Vagina (tissue), 2 donors: ENCODE results near the gene TRDN. TPM values are rescaled to one million over a fixed set of nuclear protein-coding genes. Genes with fewer than 3 reads are reported as not detected.

ENCODE experiments used
- DNase-seq, 2 donors: peaks; one replicate each; pipeline ENCODE4 v3.0.0-alpha.2; 2017; ENCODE audit errors: extremely low spot score in 2 of 2
- H3K27ac ChIP-seq: fragments of 200-600 bp; sonication (generic); one replicate; pipeline ENCODE4 v1.5.1; 2019
- H3K27me3 ChIP-seq: fragments of 200-600 bp; sonication (generic); one replicate; pipeline ENCODE4 v1.5.1; 2019
- H3K36me3 ChIP-seq, 2 donors: fragments of 200-600 bp; sonication (generic); one replicate each; pipeline ENCODE4 v1.5.1; 2017 to 2019
- H3K4me1 ChIP-seq: fragments of 200-600 bp; sonication (generic); one replicate; pipeline ENCODE4 v1.5.1; 2019
- H3K4me3 ChIP-seq, 2 donors: fragments of 200-600 bp; sonication (generic); 1 replicate in 1 of 2; 2 replicates in 1 of 2; pipeline ENCODE4 v1.5.1; 2016 to 2019
- H3K9me3 ChIP-seq: fragments of 200-600 bp; sonication (generic); one replicate; pipeline ENCODE4 v1.5.1; 2019
- CTCF ChIP-seq, 3 experiments: fragments of 450-650 bp in 2 of 3; fragments of 200-600 bp in 1 of 3; sonication (generic) in 1 of 3; IDR thresholded peaks; one replicate each; pipeline ENCODE4 v1.5.1; 2017 to 2019; ENCODE audit warnings: antibody characterized with exemption in 3 of 3, mild to moderate bottlenecking in 2 of 3, moderate library complexity in 2 of 3
- POLR2A ChIP-seq, 2 donors: fragments of 450-650 bp; IDR thresholded peaks; one replicate each; pipeline ENCODE4 v1.6.1; 2017; ENCODE audit warnings: antibody characterized with exemption in 2 of 2, mild to moderate bottlenecking in 2 of 2, moderate library complexity in 2 of 2
- POLR2AphosphoS5 ChIP-seq, 2 donors: sonication (generic); formaldehyde crosslinking; IDR thresholded peaks; one replicate each; pipeline ENCODE4 v1.9.0; 2017; ENCODE audit warnings: antibody characterized with exemption in 2 of 2, mild to moderate bottlenecking in 2 of 2, low read depth in 1 of 2; ENCODE audit not compliant: insufficient read depth in 1 of 2
- intact Hi-C: fragments of 100-400 bp; cut with DNase I; formaldehyde crosslinking; loops from one replicate; pipeline ENCODE4 v1.15.1; 2023
- total RNA-seq: library from RNA; depleted of rRNA; stranded (reverse); fragments of >200 nt; gene quantifications from one replicate; pipeline ENCODE4 v1.2.3, GENCODE V29; 2016

TRDN gene
- total RNA-seq, 1 donor from 2014 or later = not detected

- intact Hi-C loops = no loop called here
- no peak overlapping the region for H3K4me3 ChIP-seq
- DNase-seq = no peak
- H3K27ac ChIP-seq = no peak overlapping the region
- H3K27me3 ChIP-seq = no peaks in the 10 kb centered on the region
- H3K4me1 ChIP-seq = no peaks in the 10 kb centered on the region
- H3K9me3 ChIP-seq = no peaks in the 10 kb centered on the region
- H3K36me3 ChIP-seq = no peaks in the 10 kb centered on the region
- TF ChIP-seq POLR2A (IDR thresholded peaks at IDR 0.05) (no peak), CTCF (IDR thresholded peaks at IDR 0.05) (no peak), POLR2AphosphoS5 (IDR thresholded peaks at IDR 0.05; ENCODE audit: insufficient read depth in 1 of 2, low read depth in 1 of 2) (no peak)
Observed at GRCh38 chr6:123640567-123641187, 3.9 kb upstream of the TRDN start.

GRCh38 chr6:123638865-123639264 lies 2.1 kb upstream of the TRDN start:
- no peak for DNase-seq
- Histone ChIP-seq H3K9me3 (no peaks in the 10 kb centered on the region), H3K27me3 (no peaks in the 10 kb centered on the region), H3K36me3 (no peaks in the 10 kb centered on the region), H3K4me1 (no peaks in the 10 kb centered on the region), H3K4me3 (no peak overlapping the region), H3K27ac (no peak overlapping the region)
- TF ChIP-seq CTCF (IDR thresholded peaks at IDR 0.05) (no peak), POLR2AphosphoS5 (IDR thresholded peaks at IDR 0.05; ENCODE audit: insufficient read depth in 1 of 2, low read depth in 1 of 2) (no peak), POLR2A (IDR thresholded peaks at IDR 0.05) (no peak)
- intact Hi-C loops = no loop called here

GRCh38 chr6:123636282-123636681 lies 468 bp downstream of the TRDN start:
- Histone ChIP-seq H3K27ac (no peak overlapping the region), H3K27me3 (no peaks in the 10 kb centered on the region), H3K4me1 (no peaks in the 10 kb centered on the region), H3K4me3 (no peak overlapping the region), H3K36me3 (no peaks in the 10 kb centered on the region), H3K9me3 (no peaks in the 10 kb centered on the region)
- no peak for DNase-seq
- no peak for TF ChIP-seq POLR2AphosphoS5 (IDR thresholded peaks at IDR 0.05; ENCODE audit: insufficient read depth in 1 of 2, low read depth in 1 of 2)
- no peak for TF ChIP-seq CTCF (IDR thresholded peaks at IDR 0.05)
- no peak for TF ChIP-seq POLR2A (IDR thresholded peaks at IDR 0.05)
- intact Hi-C loops = no loop called here

- H3K27me3 ChIP-seq = no peaks in the 10 kb centered on the region
- H3K4me3 ChIP-seq = no peak overlapping the region
- no peaks in the 10 kb centered on the region for H3K4me1 ChIP-seq
- H3K9me3 ChIP-seq = no peaks in the 10 kb centered on the region
- H3K36me3 ChIP-seq = no peaks in the 10 kb centered on the region
- TF ChIP-seq POLR2A (IDR thresholded peaks at IDR 0.05) (no peak), POLR2AphosphoS5 (IDR thresholded peaks at IDR 0.05; ENCODE audit: insufficient read depth in 1 of 2, low read depth in 1 of 2) (no peak), CTCF (IDR thresholded peaks at IDR 0.05) (no peak)
- H3K27ac ChIP-seq = no peak overlapping the region
- intact Hi-C loops = no loop called here
- DNase-seq = no peak
Observed at GRCh38 chr6:123635567-123635966, 1.2 kb downstream of the TRDN start.

- H3K27me3 ChIP-seq = no peaks in the 10 kb centered on the region
- no peaks in the 10 kb centered on the region for H3K36me3 ChIP-seq
- no peak for DNase-seq
- TF ChIP-seq POLR2AphosphoS5 (IDR thresholded peaks at IDR 0.05; ENCODE audit: insufficient read depth in 1 of 2, low read depth in 1 of 2) = no peak
- TF ChIP-seq CTCF (IDR thresholded peaks at IDR 0.05) = no peak
- H3K4me3 ChIP-seq = no peak overlapping the region
- intact Hi-C loops = no loop called here
- H3K9me3 ChIP-seq = no peaks in the 10 kb centered on the region
- H3K4me1 ChIP-seq = no peaks in the 10 kb centered on the region
- no peak overlapping the region for H3K27ac ChIP-seq
Observed at GRCh38 chr6:123635144-123635543, 1.6 kb downstream of the TRDN start.
